WI38 (cell line): ENCODE data around the gene NAA10.

Experiments
- H3K4me3 ChIP-seq: 2 replicates; pipeline ENCODE4 v1.5.1; 2011; ENCODE audit warnings: low read depth, mild to moderate bottlenecking, control low read depth, low read length
- TF ChIP-seq, protein P1 (sequence below): IDR thresholded peaks from 2 replicates; pipeline ENCODE4 v1.5.1; 2012; ENCODE audit warnings: low read depth, mild to moderate bottlenecking, control low read depth, low read length

Gene NAA10

DNA sequence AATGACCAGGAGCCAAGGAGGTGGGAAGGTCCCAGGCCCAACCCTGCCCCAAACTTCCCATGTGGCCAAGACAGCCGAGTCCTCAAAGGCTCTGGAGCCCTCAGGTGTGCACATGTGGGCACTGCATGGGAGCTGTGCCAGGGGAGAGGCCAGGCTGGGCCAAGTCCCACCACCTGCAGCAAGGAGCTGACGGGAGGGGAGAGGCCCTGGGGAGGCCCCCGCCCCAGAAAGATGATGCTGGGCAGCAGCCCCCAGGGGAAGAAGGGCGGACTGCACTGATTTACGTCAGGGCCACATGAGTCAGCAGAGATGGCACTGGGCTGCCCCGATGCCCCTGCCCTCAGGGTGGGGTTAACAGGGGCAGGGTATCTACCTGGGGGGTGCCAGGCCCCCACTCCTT, 50.2 kb downstream of the NAA10 start:
- no peak overlapping the region for H3K4me3 ChIP-seq

DNA sequence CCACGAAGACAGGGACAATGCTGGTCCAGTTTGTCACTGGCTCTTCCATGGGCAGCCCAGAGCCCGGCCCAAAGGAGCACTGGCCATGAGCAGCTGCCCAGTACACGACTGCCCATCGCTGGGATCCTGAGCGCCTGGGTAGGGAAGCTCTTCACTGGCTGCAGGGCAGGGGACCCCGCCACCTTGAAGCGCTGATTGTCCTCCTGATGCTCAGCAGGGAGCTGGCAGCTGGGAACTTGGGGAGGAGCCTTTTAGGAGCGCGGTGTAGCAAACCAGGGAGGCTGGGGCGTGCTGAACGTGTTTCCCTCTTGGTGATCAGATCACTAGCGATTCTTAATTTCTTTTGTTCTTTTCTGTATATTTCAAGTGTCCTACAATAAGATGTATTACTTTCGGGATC, 50.7 kb downstream of the NAA10 start:
- TF ChIP-seq, protein P1, sequence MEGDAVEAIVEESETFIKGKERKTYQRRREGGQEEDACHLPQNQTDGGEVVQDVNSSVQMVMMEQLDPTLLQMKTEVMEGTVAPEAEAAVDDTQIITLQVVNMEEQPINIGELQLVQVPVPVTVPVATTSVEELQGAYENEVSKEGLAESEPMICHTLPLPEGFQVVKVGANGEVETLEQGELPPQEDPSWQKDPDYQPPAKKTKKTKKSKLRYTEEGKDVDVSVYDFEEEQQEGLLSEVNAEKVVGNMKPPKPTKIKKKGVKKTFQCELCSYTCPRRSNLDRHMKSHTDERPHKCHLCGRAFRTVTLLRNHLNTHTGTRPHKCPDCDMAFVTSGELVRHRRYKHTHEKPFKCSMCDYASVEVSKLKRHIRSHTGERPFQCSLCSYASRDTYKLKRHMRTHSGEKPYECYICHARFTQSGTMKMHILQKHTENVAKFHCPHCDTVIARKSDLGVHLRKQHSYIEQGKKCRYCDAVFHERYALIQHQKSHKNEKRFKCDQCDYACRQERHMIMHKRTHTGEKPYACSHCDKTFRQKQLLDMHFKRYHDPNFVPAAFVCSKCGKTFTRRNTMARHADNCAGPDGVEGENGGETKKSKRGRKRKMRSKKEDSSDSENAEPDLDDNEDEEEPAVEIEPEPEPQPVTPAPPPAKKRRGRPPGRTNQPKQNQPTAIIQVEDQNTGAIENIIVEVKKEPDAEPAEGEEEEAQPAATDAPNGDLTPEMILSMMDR = no peak
- no peak overlapping the region for H3K4me3 ChIP-seq

More for the DNA sequence above, 50.2 kb downstream of the NAA10 start:
- TF ChIP-seq, protein P1 = no peak

DNA sequence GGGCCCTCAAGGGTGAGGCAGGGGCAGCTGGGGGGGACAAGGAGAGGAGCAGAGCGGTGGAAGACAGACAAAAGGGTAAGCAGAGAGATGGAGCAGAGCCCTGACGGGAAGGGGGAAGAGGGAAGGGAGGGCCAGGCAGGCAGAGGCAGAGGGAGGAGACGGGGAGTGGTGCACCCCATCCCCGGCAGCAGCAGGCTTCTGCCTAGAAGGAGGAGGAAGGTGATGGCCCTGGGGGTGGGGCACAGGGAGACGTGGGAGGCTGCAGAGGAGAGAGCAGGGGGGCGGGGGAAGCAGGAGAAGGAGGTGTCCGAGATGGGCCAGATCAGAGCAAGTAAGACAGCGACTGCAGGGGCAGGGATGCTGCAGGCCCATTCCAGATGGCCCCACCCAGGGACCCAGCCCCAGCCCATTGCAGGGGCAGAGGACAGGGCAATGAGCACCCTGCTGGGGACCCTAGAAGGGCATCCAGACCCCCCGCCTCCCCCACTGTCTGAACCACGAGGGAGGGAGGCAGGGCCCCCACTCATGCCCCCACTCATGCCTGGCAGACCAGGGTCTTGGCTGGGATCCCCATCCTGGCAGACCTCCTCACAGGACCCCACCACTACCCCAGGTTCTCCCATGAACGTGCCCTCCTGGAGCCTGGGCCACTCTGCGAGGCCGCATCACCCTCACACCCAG, 51.5 kb downstream of the NAA10 start:
- no peak overlapping the region for H3K4me3 ChIP-seq
- TF ChIP-seq, protein P1 = no peak

DNA sequence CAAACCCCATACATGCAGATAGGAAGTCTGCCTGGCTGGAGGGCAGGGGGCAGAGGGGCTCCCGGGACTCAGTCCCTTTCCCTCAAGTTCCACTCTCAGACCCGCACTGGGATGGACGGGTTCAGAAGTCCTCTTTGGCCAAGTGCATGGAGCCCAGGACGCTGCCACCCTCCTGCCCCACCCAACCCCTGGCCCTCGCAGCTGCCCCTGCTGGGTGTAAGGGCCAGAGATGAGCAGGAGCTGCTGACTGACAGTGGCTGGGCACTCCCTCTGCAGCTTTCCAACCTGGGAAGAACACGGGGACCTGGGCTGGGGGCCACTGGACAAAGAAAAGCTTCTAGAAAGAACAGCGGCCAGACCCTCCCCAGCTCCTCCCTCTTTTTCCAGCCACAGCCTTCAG, 52.3 kb downstream of the NAA10 start:
- no peak overlapping the region for H3K4me3 ChIP-seq
- TF ChIP-seq, protein P1 = no peak

DNA sequence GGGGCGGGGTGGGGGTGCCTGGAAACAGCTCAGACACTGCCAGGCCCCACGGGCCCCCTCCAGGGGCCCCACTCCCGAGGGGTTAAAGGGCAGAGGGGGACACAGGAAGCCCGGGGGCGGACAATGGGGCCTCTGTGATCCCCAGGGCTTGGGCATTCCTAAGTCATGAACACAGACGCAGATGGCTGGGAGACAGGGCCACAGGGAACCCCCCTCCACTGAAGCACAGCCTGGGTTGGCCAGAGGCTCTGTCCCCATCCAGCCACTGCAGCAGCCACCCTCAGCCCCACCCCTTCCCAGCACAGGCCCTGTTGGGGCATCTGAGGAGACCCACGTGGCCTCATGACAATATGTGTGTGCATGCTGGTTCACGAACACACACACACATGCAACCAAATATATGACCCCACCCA, 52.7 kb downstream of the NAA10 start:
- no peak overlapping the region for H3K4me3 ChIP-seq
- TF ChIP-seq, protein P1 = no peak

DNA sequence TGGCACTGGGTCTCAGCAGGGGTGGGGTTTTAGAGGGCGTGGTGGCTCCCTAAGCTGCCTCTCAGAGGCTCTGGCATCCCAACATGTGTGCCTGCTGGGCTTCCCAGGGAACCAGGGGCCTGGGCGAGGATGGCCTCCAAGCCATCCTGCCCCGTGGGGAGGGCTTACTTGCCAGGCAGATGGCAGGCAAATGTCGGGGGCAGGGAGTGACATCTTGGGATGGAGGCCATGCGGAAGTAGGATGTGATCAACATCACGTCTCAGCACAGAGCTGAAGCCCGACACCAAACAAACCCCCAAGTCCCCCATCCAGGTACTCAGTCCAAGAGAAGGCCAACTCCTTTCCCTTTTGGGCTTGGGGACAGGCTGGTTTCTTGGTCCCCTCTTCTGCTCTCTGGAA, 53.6 kb downstream of the NAA10 start:
- H3K4me3 ChIP-seq = no peak overlapping the region
- TF ChIP-seq, protein P1 = no peak

DNA sequence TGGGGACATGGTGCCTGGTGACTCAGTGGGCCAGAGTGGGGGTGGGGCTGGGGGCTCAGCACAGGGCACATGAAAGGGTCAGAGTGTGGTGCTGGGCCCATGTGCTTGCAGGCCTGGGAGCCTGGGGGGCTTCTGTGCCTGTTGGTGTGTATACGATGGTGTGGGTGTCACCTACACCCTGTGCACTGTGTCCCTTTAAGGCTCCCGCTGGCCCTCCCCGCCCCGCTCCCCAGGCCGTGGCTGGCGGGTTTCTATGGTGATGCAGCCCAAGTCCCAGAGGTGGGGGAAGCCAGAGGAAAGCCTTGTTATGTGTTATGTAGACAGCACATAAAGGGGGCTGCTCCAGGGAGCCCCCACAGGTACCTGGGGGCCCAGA, 54.4 kb downstream of the NAA10 start:
- H3K4me3 ChIP-seq = no peak overlapping the region
- TF ChIP-seq, protein P1 = no peak
